Kidney epithelial cell (primary cell): Measurements from ENCODE around the gene RP9. TPM values are rescaled to one million over a fixed set of nuclear protein-coding genes. Genes with fewer than 3 reads are reported as not detected.

Experiments used
- DNase-seq: peaks from one replicate; pipeline ENCODE4 v3.0.0-alpha.2; 2010; ENCODE audit warnings: low read depth
- H3K27me3 ChIP-seq: 2 replicates; pipeline ENCODE4 v1.6.0; 2011; ENCODE audit warnings: low read length; ENCODE audit not compliant: control insufficient read depth, insufficient read depth
- H3K36me3 ChIP-seq: 2 replicates; pipeline ENCODE4 v1.5.1; 2011; ENCODE audit warnings: low read length; ENCODE audit not compliant: control insufficient read depth, insufficient read depth
- H3K4me3 ChIP-seq: 2 replicates; pipeline ENCODE4 v1.5.1; 2011; ENCODE audit warnings: low read depth, mild to moderate bottlenecking, control low read depth, low read length
- total RNA-seq: library from RNA; depleted of rRNA; stranded (reverse); fragments of >200 nt; gene quantifications from 2 replicates; pipeline ENCODE4 v1.2.3, GENCODE V29; 2015
- TF ChIP-seq, protein P1 (sequence below): IDR thresholded peaks from 2 replicates; pipeline ENCODE4 v1.5.1; 2011; ENCODE audit warnings: mild to moderate bottlenecking, moderate library complexity, low read length, control low read depth, inconsistent platforms; ENCODE audit not compliant: insufficient read depth, poor library complexity, severe bottlenecking

RP9 gene
- total RNA-seq, 1 donor from 2014 or later = 22.2 TPM

DNA sequence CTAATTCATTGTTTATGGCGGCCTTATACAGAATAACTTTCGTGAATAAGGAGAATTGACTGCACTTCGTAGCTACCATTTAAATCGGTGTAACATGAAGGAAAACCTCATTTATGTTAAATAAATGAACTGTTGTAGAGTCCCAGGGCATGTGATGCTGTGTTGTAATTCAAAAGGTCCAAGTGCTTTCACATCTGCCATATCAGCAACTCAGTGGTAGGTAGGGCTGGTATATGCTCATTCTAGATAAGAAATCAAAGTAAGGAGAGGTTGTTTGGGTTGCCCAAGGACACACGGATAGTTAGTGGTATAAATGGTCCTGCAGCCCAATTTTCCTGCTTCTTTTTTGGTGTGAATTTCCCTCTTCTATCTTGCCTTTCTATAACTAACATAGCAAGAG lies 36.0 kb upstream of the RP9 start:
- Histone ChIP-seq H3K36me3 (no peaks in the 10 kb centered on the region), H3K4me3 (no peak overlapping the region), H3K27me3 (no peaks in the 10 kb centered on the region)
- DNase-seq = no peak
- TF ChIP-seq, protein P1, sequence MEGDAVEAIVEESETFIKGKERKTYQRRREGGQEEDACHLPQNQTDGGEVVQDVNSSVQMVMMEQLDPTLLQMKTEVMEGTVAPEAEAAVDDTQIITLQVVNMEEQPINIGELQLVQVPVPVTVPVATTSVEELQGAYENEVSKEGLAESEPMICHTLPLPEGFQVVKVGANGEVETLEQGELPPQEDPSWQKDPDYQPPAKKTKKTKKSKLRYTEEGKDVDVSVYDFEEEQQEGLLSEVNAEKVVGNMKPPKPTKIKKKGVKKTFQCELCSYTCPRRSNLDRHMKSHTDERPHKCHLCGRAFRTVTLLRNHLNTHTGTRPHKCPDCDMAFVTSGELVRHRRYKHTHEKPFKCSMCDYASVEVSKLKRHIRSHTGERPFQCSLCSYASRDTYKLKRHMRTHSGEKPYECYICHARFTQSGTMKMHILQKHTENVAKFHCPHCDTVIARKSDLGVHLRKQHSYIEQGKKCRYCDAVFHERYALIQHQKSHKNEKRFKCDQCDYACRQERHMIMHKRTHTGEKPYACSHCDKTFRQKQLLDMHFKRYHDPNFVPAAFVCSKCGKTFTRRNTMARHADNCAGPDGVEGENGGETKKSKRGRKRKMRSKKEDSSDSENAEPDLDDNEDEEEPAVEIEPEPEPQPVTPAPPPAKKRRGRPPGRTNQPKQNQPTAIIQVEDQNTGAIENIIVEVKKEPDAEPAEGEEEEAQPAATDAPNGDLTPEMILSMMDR = no peak

DNA sequence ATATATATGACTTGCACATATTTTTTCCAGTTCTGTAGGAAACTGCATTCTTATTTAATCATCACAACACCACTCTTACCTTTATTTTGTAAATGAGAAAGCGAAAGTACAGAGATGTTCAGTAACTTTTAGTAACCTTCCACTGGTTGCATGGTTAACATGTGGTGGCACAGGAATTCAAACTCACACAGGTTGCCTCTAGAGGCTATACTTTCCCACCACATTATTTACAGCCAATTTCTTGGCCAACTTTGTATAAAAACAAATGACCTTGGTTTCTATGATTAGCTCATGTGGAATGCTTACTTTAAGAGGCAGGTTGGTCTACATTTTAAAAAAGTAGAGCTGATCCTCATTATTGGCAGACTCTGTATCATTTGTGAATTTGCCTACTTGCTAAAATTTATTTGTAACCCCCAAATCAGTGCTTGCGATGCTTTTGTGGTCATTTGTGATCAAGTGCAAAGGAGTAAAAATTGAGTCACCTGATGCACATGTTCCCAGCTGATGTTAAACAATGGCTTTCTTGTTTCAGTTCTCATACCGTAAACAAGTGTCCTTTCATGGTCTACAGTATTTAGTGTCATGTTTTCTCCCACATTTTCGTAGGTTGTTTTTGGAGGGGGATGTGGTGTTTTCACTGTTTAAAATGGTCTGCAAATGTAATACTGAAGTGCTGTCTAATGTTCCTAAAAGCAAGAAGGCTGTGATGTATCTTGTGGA lies 35.0 kb upstream of the RP9 start:
- no peak for DNase-seq
- H3K4me3 ChIP-seq = no peak overlapping the region
- TF ChIP-seq, protein P1 = no peak
- no peaks in the 10 kb centered on the region for H3K27me3 ChIP-seq
- H3K36me3 ChIP-seq = no peaks in the 10 kb centered on the region

DNA sequence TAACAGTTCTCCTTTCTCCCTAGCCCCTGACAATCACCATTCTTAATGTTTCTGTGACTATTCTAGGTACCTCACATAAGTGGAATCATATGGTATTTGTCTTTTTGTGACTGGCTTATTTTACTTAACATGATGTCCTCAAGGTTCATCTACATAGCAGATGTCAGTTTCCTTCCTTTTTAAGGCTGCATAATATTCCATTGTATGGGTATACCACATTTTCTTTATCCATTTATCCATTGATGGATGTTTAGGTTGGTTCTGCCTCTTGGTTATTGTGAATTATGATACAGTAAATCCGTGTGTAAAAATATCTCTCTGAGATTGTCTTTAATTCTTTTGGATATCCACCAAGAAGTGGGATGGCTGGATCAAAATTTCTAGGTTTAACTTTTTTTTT lies 33.4 kb upstream of the RP9 start:
- Histone ChIP-seq H3K36me3 (no peaks in the 10 kb centered on the region), H3K4me3 (no peak overlapping the region), H3K27me3 (no peaks in the 10 kb centered on the region)
- TF ChIP-seq, protein P1 = no peak
- no peak for DNase-seq

DNA sequence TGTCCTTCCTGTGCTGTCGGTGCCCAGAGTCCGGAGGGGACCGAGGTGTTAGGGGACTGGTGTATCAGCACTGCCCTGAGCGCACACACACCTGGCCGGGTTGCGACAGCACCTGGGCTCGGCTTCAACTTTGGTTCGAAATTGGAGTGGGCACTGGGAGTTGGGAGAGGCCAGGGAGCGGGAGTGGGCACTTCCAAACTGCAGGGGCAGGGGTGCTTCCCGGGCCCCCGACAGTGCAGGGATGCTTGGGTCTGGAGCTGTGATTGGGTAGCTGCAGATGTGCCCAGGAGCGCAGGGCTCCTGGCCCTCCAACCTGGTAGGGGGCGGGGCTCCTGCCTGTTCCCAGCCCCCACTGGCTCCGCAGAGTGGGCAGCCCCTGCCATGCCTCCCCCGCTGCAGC lies 27.9 kb upstream of the RP9 start:
- H3K4me3 ChIP-seq = no peak overlapping the region
- TF ChIP-seq, protein P1 = no peak
- no peaks in the 10 kb centered on the region for H3K27me3 ChIP-seq
- H3K36me3 ChIP-seq = no peaks in the 10 kb centered on the region
- DNase-seq = no peak

DNA sequence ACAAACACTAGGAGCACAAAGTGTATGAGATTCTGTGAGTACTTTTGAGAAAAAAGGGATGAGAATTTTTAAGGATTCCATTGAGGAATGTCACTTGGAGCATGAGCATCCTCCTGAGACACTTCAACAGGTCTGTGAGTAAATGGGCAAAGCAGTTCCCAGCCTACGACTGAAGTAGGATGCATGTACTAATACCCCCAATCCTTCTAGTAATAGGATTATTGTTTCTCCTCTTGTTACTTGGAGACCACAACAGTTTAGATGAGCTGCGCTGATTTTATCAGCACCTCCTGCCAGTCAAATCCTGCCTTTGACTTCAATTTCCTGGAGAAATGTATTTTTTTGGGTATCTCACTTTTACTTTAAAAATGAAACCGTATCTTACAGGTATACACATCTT lies 21.0 kb upstream of the RP9 start:
- Histone ChIP-seq H3K36me3 (no peaks in the 10 kb centered on the region), H3K27me3 (no peaks in the 10 kb centered on the region), H3K4me3 (peak overlapping the region; percentile 75)
- TF ChIP-seq, protein P1 = no peak
- DNase-seq = no peak

DNA sequence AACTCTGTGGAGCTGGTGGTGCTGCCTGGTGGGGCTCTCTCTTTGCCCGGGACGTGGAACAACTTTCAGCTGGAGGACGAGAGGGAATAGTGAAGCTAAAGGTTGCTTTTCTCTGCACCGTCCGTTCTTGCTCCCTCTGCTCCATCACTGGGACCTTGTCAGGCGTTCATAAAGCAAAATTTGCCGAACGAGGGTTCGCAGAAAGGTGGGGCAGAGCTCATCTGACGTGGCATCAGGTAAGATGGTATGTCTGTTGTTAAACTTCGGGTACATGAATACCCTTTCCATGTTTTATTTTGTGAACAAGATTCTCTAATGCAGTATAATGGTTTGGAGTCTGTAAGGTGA lies 20.6 kb upstream of the RP9 start:
- TF ChIP-seq, protein P1 = no peak
- H3K4me3 ChIP-seq = peak overlapping the region; percentile 75
- DNase-seq = no peak
- no peaks in the 10 kb centered on the region for H3K27me3 ChIP-seq
- no peaks in the 10 kb centered on the region for H3K36me3 ChIP-seq
